NCI-H1092 treated with DMSO at 0.1 percent for 48 hours (cell line): ENCODE measurements around the gene SPEG.
"Not testable (repeated sequence)": the region's sequence is repeated elsewhere in the genome, so short reads cannot be mapped to it uniquely, and the experiment has no call there.

Experiments used
- DNase-seq: peaks from one replicate; lab custom pipeline; 2025; lab: John Stamatoyannopoulos, UW

SPEG gene

DNA sequence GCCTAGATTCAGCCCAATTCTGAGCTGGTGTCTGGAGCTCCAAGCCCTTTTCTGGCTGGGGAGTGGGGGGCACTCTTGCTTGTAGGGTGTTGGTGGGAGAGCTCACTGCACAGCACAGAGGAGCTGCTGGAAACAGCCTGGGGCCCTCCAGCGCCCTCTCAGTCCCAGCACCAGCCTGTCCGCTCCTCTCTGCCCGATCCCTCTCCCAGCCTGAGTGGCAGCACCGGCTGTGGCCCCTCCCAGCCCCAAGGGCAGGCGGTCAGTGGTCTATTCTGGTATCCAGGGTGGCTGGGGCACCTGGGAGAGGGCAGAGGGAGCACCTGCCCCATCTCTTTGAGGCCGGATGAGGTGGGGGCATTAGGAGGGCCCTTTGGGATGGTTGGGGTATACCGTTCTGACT is 29.7 kb upstream of the SPEG start:
- no peak for DNase-seq

DNA sequence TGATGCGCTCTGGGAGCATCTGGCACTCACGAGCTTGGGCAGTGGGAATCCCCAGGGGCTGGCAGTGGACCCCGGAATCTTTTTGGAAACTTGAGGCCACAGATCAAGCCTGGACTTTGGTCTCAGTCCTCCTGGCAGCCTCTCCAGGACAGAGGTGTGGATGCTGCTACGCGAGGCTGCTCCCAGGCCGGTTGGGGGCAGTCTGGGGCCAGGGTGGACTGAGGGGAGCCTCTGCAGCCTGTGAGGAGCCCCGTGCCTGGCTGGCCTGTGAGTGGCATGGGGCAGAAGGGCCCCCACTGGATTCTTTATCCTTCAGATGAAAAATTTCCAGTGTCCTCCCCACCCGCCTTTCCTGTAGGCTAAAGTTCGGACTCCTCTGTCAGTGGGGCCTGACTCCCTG is 29.2 kb upstream of the SPEG start:
- DNase-seq: no peak

DNA sequence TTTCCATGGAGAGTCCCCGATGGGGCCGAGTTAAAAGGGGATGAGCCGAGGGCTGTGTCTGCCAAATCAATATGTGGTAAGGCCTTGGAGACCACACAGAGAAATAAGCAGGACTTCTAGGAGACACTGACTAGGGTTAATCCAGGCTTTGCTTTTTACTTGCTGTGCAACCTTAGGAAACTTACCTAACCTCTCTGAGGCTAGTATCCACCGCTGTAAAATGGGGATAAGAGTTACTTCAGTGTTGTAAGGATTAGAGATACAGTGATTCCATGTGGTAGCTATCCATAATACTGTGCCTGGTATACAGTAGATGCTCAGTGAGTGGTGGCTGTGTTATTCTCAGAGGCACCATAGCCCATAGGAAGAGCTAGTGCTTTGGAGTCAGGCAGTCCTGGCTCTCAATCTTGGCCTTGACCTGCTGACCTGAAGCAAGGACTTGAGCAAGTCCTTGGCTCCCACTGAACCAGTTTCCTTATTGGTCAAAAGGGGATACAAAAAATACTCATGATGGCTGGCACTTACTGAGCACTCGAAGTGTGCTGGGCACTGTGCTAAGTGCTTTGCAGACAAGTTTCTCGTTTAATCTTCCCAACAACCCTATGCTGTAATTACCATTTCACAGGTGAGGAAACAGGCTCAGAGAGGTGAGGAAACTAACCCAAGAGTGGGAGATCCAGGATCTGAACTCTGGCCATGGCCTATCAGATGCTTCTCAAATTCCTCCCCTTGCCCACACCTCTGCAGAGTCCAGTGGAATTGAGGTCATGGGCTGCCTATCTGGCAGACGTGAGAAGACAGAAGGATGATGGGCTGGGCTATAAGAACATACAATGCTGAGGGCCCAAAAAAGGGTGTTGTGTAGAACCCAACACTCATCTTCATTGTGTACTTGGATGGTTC is 28.4 kb upstream of the SPEG start:
- DNase-seq: no peak

DNA sequence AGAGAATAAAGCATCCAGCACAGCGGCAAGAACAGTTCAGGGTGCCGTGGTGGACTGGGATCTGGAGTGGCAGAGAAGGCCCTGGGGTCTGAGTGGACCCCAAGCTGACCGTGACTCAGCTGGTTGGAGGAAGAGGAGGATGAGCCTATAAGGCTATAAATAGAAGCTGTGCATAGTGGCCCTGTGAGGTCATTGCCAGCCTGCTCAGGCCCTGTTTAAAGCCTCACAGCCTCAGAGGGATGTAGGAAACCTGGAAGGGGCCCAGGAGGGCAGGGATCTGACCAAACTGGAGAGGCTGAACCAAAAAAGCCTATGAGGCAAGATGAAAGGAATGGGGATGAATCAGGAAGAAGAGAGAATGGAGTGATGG is 27.8 kb upstream of the SPEG start:
- DNase-seq: no peak

DNA sequence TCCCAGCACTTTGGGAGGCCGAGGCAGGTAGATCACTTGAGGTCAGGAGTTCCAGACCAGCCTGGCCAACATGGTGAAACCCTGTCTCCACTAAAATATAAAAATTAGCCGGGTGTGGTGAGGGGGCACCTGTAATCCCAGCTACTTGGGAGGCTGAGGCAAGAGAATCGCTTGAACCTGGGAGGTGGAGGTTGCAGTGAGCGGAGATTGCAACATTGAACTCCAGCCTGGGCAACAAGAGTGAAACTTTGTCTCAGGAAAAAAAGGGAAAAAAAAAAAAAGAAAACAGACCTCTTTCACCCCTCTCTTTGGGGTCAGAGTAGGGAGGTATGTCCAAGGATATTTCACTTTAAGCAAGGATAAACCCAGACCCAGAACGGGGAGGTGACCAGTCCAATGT is 27.3 kb upstream of the SPEG start:
- not testable (repeated sequence) for DNase-seq

DNA sequence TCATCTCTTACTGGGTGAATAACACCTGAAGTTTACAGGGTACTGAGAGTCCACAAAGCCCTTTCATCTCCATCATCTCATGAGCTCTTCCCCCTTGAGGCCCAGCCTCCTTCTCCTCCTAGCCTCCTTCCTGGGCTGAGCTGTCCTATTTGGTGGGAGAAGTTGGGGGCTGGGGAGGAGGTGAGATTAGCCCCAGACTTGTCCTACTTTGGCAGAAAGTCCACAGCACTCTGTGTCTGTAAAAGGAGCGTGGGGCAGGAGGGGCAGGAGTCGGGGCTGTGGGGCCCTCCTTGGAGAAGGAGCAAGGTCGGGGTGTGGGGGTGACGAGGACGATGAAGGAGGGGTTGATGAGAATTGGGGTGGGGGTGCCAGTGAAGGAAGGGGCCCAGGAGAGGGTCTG is 26.4 kb upstream of the SPEG start:
- no peak for DNase-seq

DNA sequence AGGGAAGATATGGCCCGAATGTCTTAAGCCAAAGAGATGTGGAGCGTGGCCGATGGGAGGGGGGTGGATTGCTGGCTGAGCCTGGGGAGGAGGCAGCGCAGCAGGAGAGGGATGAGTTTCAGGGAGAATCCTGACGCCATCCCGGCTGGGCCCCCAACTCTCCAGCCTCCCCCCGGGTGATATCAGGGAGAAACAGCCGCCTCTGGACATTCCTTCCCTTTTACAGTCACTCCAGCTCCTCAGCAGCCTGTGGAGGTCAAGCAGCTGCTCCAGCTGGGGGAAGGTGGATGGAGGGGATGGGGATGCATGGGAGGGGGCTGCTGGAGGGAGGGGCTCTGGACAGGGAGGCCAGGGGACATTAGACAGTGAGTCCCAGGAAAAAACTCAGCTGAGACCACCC is 26.0 kb upstream of the SPEG start:
- no peak for DNase-seq

DNA sequence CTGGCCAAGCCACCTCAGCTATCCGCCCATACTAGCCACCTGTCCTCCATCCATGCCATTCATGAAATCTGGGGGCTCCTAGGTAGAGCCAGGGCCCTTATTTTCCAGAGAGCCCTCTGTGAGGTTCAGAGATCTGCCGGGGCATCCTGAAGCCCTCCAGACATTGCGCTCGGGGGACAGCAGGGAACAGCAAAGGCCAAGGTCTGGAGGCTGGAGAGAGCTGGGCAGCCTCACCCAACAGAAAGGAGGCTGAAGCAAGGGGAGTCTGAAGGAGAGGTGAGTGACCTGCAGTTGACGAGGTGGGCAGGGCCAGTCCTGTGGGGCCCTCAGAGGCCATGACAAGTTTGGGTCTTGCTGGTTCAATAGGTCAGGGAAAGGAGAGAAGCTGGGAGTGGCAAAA is 25.0 kb upstream of the SPEG start:
- no peak for DNase-seq

DNA sequence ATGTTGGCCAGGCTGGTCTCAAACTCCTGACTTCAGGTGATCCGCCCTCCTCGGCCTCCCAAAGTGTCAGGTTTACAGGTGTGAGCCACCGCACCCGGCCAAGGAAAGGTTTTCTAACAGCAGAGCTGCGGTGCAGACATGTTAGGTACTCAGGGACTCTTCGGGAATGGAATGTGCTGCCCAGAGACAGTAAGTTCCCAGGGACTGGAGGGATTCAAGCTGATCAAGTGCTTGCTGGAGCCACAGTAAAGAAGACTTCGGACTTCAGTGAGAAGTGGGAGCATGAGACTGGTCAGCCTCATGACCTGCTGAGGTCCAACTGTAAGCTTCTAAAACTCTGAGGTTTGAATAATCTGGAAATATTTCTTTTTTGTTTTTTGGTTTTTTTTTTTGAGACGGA is 24.3 kb upstream of the SPEG start:
- DNase-seq: no peak

DNA sequence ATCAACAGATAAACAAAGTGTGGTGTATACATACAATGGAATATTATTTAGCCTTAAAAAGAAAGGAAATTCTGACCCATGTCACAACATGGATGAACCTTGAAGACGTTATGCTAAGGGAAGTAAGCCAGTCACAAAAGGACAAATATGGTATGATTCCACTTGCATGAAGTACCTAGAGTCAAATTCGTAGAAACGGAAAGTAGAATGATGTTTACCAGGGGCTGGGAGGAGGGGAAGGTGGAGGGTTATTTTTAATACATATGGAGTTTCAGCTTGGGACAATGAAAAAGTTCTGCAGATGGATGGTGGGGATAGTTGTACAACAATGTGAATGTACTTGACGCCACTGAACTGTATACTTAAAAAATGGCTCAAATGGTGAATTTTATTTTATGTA is 19.8 kb upstream of the SPEG start:
- no peak for DNase-seq

DNA sequence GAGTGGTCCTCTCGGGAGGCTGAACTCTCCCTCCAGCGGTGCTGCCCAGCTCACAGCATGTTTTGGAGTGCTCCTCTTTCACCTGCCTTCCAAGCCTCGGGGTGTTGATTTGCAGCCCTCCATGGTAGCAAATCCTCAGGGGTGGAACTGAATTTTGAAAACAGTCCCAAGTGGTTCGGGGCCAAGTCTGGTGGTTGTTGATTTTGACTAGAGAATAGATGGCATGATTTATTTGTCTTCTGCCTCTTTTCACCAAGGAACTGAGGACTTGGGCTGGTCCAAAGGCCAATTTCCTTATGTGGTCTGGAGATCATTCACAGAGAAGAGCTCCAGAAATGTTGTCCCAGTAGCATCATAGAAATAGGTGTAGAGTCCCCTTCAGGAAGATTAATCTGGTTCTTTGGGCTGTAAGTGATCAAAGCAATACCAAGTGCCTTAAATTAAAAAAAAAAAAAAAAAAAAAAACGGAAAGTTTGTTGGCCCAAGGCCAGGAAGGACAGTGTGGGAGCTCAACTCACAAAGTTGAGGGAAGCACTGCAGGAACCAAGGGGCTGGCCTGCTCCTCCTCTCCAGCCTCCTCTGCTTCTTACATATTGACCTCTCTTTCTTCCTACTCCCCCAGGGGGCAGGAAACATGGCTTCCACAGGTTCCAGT is 18.9 kb upstream of the SPEG start:
- no peak for DNase-seq

DNA sequence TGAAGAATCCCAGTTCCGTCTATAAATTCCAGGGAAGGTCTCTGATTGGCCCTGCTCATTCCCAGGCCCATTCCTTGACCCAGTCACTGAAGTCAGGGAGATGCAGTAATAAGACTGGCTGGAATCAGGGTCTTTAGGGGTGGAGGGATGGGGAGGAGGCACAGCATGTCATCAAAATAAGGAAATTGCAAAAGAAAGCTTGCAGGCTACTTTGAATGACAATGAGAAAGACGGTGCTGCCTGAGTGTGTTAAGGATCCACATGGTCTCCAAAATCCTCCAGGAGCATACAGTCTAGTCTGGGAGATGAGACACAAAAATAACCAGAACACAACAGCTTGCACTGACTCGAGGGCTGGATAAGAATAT is 18.4 kb upstream of the SPEG start:
- DNase-seq: no peak

DNA sequence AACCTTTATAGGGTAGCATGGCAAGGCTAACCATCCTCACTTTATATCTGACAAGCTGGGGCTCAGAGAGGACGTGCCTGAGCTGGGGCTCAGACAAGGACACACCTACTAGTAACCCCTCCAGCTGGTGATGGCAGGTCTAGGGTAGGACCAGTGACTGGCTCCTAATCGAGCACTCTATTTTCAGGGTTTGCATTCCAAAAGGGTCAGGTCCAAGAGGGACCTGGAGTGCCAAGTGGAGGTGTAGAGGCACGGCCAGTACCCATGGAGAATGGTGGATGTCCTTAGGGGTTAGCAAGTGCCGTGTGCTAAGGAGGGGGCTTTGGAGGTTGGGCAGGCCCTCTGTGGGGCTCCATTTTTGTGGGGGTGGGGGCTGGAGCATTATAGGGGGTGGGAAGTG is 17.7 kb upstream of the SPEG start:
- no peak for DNase-seq

DNA sequence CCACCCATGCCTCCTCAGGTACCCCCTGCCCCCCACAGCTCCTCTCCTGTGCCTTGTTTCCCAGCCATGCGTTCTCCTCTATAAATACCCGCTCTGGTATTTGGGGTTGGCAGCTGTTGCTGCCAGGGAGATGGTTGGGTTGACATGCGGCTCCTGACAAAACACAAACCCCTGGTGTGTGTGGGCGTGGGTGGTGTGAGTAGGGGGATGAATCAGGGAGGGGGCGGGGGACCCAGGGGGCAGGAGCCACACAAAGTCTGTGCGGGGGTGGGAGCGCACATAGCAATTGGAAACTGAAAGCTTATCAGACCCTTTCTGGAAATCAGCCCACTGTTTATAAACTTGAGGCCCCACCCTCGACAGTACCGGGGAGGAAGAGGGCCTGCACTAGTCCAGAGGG is 17.3 kb upstream of the SPEG start:
- DNase-seq: no peak

DNA sequence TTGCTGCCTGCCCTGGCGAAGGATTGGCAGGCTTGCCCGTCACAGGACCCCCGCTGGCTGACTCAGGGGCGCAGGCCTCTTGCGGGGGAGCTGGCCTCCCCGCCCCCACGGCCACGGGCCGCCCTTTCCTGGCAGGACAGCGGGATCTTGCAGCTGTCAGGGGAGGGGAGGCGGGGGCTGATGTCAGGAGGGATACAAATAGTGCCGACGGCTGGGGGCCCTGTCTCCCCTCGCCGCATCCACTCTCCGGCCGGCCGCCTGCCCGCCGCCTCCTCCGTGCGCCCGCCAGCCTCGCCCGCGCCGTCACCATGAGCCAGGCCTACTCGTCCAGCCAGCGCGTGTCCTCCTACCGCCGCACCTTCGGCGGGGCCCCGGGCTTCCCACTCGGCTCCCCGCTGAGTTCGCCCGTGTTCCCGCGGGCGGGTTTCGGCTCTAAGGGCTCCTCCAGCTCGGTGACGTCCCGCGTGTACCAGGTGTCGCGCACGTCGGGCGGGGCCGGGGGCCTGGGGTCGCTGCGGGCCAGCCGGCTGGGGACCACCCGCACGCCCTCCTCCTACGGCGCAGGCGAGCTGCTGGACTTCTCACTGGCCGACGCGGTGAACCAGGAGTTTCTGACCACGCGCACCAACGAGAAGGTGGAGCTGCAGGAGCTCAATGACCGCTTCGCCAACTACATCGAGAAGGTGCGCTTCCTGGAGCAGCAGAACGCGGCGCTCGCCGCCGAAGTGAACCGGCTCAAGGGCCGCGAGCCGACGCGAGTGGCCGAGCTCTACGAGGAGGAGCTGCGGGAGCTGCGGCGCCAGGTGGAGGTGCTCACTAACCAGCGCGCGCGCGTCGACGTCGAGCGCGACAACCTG is 16.3 kb upstream of the SPEG start, which contains the start of gene DES:
TSS of gene DES (plus strand) at position 223 of the 857 bp plus-strand sequence. CDS start at position 309, 86 bp downstream.
- no peak for DNase-seq

DNA sequence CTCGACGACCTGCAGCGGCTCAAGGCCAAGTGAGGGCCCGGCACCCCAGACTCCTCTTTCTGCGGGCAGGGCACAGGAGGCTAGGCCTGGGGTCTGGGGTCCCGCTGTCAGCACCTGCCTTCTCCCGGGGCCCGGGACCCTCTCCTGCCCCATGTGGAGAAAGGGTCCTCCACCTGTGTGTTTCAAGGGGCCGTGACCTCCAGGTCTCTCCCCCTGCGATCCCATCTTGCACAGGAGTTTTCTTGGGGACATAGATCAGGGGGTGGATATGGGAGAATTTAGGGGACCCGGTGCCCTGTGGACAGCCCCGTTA is 15.7 kb upstream of the SPEG start:
- DNase-seq: no peak

DNA sequence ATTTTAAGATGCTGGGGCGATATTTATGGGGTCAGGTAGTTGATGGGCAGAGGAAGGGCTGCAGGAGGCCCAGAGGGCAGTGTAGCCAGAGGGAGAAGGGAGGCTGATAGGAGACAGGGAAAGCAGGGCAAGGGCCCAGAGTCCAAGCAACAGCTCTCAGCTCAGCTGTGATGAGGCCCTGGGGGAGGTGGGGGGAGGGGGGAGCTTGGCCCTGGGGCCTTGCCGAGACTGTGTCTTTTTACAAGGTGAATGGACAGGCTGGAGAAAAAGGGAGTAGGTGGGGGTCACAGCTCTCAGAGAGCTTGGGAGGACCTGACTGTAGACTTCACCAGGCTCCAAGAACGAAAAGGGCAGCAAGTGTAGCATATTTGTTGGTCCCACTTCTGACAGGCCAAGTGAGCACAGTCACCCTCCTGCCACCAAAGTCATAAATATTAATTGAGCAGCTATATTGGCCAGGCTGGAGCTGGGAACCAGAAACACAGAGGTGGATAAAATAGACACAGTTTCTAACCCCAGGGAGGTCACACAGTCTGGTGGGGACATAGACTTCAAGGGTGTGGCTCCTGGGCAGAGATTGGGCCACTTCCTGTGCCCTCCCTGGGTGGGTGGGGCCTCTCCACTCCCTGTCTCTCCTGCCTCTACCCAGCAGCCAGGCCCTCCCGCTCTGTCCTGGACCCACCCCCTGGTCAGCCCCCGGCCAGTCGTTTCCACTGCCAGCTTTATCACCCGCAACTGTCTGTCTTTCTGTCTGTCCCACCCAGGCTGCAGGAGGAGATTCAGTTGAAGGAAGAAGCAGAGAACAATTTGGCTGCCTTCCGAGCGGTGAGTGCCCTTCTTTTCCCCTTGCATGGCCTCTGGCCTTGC is 15.1 kb upstream of the SPEG start:
- no peak for DNase-seq

DNA sequence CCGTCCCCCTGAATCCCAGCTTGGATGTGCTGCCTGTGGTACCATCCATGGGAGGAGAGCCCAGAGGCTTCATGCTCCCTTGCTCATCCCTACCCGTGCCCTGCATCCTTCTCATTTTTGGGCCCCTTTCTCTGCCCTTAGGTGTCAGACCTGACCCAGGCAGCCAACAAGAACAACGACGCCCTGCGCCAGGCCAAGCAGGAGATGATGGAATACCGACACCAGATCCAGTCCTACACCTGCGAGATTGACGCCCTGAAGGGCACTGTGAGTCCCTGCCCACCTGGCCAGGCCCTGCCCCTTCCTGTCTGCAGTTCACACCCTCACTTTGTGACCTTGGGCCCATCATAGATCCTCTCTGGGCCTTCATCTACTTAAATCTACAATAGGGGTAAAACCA is 14.0 kb upstream of the SPEG start:
- no peak for DNase-seq

DNA sequence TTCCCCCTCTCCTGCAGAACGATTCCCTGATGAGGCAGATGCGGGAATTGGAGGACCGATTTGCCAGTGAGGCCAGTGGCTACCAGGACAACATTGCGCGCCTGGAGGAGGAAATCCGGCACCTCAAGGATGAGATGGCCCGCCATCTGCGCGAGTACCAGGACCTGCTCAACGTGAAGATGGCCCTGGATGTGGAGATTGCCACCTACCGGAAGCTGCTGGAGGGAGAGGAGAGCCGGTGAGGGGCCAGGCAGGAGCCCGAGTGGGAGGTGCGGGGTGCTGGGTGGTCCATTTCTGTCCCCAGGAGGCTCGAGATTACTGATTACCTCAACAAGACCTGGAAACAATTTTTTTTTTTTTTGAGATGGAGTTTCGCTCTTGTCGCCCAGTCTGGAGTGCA is 13.3 kb upstream of the SPEG start:
- no peak for DNase-seq

DNA sequence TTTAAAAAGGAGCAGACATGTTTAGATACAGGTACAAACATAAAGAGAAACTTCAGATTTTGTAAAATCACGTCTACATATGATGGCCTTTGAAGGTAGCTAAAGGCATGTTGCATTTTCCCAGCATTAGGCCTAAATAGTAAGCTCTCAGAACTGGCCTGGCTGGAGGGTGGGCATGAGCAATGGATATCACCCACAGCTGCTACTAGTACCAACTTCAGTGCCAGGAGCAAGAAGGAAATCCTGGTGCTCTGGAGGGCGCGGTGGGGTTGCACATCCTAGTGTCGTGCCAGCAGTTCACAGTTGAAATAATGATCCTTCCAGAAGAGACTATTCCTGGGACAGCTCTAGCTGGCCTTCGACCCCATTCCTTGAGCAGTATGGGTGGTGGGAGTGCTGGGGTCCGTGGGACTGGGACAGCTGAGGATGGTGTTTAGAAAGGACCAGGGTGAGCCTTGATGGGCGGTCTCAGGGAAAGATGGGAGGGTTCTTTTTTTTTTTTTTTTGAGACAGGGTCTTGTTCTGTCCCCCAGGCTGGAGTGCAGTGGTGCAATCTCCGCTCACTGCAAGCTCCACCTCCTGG is 11.6 kb upstream of the SPEG start:
- no peak for DNase-seq

DNA sequence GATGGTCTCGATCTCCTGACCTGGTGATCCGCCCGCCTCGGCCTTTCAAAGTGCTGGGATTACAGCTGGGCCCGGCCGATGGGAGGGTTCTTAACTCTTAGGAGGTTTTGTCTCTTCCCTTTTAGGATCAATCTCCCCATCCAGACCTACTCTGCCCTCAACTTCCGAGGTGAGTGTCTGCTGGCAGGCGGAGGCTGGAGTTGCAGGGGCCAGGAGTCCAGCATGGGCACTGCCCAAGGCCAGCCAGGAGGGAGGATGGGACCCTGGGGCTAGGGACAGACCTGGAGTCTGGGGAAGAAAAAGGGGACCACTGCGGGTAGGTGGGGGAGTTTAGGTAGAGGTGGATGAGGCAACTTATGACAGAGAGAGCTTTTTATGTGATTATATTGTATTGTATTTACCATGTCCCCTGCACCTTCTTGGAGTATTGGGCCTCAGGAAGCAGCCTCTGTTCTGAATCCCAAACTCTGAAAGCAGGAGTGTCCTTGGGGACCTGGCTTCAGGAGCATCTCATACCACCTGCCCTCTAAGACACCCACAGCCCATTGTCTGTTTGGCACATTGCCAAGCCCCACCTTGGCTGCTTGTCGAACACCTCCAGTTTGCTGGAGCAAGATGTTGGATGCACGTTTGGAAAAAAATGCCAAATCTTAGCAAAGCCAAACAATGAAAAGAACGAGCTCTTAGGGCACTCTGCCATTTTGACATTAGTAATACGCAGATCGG is 10.8 kb upstream of the SPEG start:
- no peak for DNase-seq
